HG03575 (cell line): ENCODE measurements around the gene ACSL1.
"Not testable (repeated sequence)": the region's sequence is repeated elsewhere in the genome, so short reads cannot be mapped to it uniquely, and the experiment has no call there.

Experiments
- ATAC-seq: cut with Tn5 transposase; IDR thresholded peaks from one replicate; pipeline ENCODE4 v1.9.1; 2021; ENCODE audit not compliant: unreplicated experiment, insufficient number of reproducible peaks, low FRiP score; ENCODE audit errors: extremely low read depth

The ACSL1 gene

DNA sequence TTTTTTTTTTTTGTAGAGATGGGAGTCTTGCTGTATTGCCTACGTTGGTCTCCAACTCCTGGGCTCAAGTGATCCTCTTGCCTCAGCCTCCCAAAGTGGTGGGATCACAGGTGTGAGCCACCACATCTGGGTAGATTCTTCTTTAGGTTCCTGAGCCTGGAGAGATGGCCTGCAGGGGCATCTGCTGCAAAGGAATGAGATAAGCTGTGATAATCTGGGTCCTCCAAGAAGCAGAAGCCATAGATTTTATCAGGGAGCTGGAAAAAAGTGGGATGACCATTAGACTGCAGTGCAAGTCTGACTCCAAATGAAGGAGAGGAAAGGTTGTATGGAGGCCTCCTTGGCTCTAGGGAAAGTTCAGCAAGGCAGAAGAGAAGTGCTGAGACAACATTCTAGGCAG is 19.0 kb upstream of the ACSL1 start:
- no peak for ATAC-seq

DNA sequence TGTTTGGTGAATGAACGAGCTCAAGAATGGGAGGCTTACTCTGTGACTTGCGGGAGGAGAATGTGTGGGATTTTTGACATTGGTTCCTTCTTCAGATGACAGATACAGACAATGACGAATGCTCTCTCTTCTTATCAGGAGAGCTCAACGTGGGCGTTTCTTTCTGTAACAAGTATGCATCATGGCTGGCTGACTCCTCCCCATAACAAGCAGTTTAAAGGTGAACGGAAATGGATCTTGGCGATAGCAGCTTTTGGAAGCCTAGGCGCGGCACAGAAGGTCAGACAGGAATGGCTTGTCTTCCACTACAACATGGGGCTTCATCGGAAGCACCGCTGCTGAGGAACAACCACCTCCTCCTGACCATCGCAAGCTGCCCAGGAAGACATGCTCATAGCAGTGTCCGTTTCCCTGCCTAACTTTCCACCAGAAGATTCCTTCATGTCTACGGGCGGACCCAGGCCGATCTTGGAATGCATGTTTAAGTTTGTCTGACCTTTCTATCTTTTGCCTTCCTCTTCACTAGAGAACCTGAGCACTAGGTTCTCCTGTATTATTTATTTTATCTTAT is 18.3 kb upstream of the ACSL1 start:
- no peak for ATAC-seq

DNA sequence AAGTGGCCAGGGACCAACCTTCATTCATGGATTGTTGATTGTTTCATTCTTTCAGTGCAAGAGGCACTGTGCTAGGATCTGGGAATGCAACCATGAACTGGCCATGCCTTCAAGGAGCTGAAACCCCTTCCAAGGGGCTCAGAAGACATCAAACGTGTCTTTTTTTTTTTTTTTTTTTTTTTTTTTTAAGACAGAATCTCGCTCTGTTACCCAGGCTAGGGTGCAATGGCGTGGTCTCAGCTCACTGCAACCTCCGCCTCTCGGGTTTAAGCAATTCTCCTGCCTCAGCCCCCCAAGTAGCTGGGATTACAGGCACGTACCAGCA is 13.3 kb upstream of the ACSL1 start:
- not testable (repeated sequence) for ATAC-seq

DNA sequence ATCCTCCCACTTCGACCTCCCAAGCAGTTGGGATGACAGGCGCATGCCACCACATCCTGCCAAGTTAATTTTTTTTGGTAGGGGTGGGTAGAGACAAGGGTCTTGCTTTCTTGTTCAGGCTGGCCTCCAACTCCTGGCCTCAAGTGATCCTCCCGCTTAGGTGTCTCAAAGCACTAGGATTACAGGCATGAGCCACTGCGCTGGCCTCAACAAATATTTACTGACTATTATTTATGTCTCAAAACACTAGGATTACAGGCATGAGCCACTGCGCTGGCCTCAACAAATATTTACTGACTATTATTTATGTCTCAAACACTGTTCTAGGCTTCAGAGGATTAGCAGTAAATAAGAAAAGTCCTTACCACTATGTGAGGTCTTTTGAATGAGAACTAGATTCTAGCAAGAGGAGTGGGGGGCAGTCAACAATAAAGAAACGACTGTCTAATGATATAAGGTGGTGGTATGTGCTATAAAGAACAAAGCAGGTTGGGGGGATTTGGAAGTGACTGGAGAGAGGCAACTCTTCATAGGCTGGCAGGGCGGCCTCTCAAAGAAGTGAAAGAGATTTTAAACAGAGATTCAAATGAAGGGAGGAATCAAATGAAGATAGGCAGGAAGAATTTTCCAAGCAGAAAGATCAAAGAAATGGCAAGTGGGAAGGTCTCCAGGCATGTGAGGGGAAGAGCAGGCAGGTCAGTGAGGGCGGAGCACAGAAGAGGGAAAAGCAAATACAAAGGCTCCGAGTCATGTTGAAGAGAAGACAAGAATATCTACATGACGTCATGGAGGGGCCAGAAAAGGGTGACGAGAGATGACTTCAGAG is 12.7 kb upstream of the ACSL1 start:
- ATAC-seq = no peak

DNA sequence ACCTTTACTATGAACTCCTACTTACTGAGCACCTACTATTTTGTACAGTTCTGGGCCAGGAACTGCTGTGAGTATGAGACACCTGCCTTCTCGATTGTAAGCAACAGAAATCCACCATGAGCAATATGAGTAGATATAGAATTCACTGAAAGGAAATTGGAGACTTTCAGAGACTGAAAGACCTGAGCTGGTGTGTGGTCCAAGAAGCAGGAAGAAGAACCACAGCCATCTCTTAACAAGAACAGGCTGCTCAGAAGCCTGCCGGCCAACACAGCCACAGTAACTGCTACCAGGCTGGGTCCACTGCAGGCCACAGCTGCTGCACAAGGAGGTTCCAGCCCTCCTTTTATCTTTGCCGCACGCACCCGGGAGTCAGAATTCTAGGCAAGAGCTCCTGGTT is 10.8 kb upstream of the ACSL1 start:
- no peak for ATAC-seq

DNA sequence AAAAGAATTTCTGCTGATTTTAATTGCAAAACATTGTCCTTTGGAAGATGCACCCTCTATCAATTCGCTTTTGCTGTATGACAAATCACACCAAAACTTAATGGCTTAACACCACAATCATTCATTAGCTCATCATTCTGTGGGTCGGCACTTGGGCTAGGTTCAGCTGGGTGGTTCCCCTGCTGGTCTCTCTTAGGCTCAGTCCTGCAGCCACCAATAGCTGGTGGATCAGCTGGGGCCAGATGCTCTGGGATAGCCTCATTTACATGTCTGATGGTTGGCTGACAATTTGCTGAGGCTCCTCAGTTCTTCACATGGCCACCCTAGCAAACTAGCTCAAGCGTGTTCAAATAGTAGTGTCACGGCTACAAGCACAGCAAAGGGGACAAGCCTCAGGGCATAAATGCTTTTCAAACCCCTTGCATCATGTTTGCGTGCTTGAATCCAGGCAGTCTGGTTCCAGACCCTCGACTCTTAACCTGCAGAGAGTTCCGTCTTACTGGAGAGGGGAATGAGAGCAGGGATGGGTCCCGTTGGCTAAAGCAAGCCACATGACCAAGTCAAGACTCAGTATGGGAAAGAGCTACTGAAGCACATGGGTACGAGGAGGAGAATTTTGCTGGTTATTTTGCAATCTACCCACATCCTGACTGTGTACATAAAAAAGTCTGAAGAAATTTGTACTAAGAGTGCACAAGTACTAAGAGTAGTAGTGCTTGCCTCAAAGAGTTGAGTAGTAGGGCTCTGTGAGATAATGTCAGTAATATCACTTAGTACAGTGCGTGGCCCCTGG is 7.5 kb upstream of the ACSL1 start:
- ATAC-seq = no peak

DNA sequence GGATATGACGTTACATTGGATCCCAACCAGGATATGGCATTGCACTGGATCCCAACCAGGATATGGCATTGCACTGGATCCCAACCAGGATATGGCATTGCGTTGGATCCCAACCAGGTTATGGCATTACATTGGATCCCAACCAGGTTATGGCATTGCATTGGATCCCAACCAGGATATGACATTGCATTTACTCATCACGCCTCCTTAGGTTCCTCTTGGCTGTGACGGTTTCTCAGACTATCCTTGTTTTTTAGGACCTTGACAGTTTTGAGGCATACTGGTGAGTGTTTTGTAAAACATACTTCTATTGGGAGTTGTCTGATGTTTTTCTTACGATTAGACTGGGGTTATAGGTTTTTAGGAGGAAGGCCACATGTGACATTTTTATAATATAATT is 5.4 kb upstream of the ACSL1 start:
- no peak for ATAC-seq

DNA sequence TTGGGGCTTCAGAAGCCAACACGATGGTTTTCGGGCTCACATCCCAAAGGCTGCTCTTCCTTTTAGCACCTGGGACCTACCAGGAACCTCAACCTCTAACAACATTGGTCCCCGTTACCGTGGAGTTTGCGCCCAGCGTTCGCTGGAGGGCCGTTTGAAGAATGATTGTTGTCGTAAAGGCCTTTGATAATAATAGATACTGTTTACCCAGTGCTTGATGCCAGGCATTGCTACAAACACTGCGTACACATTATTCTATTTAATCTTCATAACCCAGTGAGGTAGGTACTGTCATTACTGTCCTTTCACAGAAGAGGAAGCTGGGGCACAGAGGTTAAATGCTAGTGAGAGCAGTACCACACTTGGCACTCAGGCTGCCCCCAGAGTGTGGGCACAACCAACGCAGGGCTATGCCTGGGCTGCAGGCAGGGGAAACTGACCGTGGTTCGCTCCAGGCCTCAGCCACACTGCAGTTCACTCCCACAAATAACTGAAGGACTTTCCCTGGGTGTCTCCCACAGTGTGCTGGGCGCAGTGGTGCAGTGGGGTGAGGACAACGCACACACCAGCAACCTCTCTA is 1.0 kb upstream of the ACSL1 start:
- ATAC-seq = no peak

DNA sequence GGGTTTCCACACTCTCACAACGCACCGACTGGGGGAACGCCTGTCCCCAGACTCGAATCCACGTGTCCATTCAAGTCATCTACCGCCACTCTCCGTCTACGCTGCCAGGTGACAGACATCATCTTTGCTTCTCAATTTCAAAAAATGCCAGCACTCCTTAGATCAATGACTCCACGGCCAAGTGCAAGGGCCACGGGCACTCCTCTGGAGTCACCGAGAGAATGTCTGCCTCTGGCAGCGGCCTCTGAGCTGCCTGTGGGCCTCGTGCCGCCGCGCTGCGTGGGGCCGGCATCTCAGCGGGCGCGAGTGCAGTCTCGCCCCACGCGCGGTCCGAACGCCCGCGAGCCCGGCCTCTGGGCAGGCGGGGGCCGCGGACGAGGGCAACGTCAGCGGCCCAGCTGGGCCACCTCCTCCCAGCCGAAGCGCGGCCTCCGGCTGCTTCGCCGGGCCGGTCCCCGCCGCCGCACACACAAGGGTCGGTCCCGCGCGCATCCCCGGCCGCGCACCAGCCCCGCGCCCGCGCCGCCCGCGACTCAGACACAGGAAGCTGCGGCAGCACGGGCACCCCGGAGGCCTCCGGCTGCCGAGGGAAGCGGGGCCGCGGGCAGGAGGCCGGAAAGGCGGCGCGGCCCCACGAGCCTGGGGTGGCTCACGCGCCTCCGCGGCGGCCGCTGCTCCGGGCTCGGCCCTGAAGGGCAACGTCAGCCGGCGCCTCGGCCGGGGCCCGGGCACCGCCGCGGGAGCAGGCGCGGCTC is 450 bp downstream of the ACSL1 start:
- ATAC-seq = no peak

DNA sequence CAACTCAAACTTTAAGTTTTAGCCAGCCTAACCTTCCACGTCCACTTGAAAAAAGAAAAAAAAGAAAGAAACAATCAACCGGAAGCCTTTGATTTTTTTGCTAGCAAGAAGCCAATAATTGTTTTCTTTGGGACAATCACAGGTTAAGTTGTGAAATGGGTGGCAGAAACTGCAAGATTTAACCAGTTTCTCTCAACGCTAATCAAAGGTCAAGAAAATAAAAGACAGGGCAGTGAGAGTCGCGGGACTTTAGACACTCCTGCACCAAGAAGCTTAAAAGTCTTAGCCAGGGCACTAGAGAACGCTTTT is 1.0 kb downstream of the ACSL1 start:
- ATAC-seq = no peak

DNA sequence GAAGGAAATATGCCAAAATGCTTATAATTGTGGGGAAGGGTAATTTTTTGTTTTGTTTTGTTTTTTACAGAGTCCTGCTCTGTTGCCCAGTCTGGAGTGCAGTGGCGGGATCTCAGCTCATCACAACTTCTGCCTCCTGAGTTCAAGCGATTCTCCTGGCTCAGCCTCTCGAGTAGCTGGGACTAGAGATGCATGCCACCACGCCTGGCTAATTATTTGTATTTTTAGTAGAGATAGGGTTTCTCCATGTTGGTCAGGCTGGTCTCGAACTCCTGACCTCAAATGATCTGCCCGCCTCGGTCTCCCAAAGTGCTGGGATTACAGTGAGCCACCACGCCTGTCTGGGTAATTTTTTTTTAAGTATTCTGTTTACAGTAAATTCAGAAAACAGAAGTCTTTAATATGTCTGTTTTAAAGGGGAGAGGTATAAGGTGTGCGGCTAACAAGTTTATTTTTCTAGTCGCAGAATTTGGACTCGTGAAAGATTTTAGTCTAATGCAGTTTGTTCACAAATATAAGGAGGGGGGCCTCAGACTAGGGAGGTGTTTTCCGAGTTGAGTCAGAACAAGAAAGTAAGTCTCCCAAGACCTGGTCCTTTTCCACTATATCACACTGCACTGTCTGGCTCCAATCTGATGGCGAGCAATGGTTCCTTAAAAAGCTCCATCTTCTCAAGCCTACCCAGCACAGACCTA is 1.5 kb downstream of the ACSL1 start:
- ATAC-seq = peak; percentile 24

DNA sequence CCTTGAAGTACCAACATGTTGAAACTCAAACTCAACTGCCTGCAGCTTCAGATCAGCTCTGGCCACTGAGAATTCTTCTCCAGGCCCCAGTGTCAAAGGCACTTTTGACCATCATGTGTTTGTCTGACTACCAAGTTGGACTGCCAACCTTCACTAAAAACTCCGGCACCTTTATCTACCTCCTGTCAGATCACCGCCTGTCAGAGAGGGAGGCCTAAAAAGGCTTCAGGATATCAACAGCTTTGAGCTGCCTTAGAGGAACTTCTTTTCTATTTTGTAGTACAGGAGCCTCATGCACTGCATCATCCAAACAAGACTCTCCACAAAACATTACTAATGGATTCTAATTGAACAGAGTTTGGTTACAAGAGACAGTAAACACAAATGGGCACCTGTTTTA is 2.8 kb downstream of the ACSL1 start:
- no peak for ATAC-seq

DNA sequence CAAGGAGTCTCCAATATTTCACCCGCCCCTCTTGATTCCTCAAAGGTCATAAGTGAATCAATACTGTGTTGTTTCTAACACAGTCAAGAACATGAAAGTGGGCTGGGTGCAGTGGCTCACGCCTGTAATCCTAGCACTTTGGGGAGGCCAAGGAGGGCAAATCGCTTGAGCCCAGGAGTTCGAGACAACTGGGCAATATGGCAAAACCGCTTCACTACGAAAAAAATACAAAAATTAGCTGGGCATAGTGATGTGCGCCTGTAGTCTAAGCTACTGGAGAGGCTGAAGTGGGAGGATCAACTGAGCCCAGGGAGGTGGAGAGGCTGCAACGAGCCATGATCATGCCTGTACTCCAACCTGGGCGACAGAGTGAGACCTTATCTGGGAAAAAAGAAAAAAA is 3.4 kb downstream of the ACSL1 start:
- ATAC-seq = no peak

DNA sequence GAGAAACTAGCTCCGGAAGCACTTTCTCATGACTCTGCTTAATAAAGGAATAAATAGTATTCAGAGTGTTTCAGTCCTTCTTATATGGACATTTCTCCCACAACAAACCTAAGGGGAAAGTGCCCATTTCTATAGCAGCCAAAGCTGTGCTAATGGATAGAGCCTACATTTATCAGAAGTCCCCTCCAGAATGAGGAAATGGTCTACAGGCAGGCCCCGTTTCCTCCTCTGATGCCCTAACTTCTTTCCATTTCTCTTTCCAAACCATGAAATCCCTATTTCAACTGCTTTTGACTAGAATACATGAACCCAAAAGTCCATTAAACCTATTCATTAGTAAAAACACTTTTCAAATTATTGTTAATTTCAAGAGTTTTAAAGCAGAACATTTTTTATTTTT is 4.5 kb downstream of the ACSL1 start:
- no peak for ATAC-seq

DNA sequence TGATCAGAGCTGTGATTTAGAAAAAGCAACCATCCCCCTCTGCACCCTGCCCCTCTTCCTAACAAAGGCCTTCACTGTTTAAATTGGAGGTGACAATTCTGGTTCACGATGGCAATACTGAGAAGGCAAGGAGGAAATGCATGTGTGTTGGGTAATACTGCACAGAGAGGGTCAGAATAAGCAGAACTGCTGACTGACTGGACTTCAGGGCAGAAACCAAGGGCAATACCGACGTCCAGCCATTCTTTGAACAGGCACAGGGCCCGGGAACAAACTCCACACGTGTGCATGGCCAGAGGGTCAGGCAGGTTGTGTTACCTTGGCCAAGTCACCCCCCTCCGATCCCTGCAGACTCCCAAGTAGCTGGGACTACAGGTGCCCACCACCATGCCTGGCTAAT is 6.0 kb downstream of the ACSL1 start:
- no peak for ATAC-seq

DNA sequence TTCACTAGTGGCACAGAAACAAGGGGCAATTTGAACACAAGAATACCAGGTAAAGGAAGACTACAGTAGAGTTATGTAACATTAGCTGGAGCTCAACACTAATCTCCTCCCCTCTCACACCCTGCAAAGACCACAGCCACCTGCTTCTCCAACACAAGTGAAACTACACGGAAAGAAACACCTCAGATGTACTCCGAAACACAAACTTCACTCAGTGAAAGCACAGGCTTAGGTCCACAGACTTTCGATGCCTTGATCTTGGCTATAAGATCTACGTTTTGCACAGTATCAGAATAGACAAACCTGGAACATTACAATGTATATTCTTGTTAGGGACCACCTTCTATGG is 7.6 kb downstream of the ACSL1 start:
- ATAC-seq = peak; percentile 25

DNA sequence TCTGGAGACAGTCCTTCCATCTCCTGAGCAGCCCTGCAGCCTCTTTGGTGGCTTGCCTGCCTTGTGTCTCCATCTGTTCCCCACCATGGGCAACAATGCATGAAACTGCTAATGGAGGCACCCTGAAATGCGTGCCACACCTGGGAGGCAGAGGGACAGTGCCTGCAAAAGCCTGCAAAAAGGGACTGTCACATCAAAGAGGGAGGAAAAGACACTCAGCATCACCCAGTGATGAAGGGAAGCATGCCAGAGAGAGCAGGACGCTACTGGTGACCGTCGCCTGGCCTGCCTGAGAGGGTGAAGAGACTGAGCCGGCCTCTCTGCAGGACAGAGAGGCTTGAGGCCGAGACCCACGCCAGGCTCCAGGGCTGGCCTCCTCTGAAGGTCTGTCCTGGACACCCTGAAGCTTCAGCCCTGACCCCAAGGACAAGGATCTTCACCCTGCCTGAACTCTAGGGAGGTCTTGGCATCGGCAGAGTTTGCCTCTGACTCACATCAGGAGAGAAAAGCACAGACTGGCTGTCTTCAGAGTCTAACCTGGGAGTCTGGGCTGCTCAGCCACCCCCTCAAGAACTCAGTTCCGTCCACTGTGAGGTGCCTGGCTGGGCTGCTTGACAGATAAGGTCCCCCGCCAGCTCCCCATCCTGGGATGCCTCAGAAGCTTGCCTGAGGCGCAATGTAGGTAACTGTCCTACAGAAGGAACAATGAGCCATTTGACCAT is 8.1 kb downstream of the ACSL1 start:
- no peak for ATAC-seq

DNA sequence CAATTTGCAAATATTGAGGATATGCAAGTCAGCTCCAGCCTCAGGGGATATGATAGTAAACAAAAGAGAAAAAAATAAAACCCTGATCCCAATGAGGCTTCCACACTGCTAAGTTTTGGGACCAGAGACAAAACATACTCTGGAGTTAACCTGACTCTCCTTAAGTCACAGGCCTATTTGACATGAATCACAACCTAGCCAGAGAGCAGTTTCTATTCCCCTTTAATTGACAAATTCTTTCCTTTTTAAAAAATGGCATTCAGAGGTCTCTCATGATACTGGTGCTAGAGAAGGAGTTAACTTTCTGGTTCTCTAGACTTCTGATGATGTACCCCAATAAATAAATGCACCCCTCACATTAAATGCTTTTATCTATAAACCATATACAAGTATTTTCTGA is 8.8 kb downstream of the ACSL1 start:
- ATAC-seq = no peak
